ENCODE measurements around the gene UMAD1. TPM values are rescaled to one million over a fixed set of nuclear protein-coding genes. Genes with fewer than 3 reads are reported as not detected.

The UMAD1 gene
- total and polyA plus RNA-seq, 2 of the 13 experiments (the other 11 are each of a cell fraction or from before 2014, with no cell fraction given), result 16.8 to 17.6 TPM

GRCh38 chr7:7640221-7641128 is at the start of gene UMAD1 (continued):
- no peak; the same call in 1 of the 2 replicates for TF ChIP-seq ZNF350 (CRISPR knock-in tag; IDR thresholded peaks at IDR 0.05; ENCODE audit: borderline replicate concordance, low read depth)
- no peak for TF ChIP-seq NFE2L2 (IDR thresholded peaks at IDR 0.05; ENCODE audit: low read length)
- TF ChIP-seq SMYD3 (CRISPR knock-in tag; IDR thresholded peaks at IDR 0.05), result peak; percentile 95
- peak; percentile 94 for TF ChIP-seq E2F5 (CRISPR knock-in tag; conservative IDR thresholded peaks at IDR 0.05)
- peak; percentile 84; the same call in 1 of the 2 replicates for TF ChIP-seq ZXDC (CRISPR knock-in tag; IDR thresholded peaks at IDR 0.05)
- TF ChIP-seq ZNF501 (CRISPR knock-in tag; IDR thresholded peaks at IDR 0.05), result peak; percentile 65; the same call in 1 of the 2 replicates
- peak; percentile 89 for TF ChIP-seq GATAD1 (CRISPR knock-in tag; IDR thresholded peaks at IDR 0.05)
- TF ChIP-seq ZNF18 (CRISPR knock-in tag; IDR thresholded peaks at IDR 0.05; ENCODE audit: insufficient replicate concordance), result peak; percentile 62
- TF ChIP-seq ZFP91 (CRISPR knock-in tag; IDR thresholded peaks at IDR 0.05; ENCODE audit: borderline replicate concordance), result peak; percentile 87
- peak; percentile 83 for TF ChIP-seq BATF2 (CRISPR knock-in tag; IDR thresholded peaks at IDR 0.05)
- peak; percentile 27; the same call in 1 of the 2 replicates for TF ChIP-seq NR2F2 (IDR thresholded peaks at IDR 0.05; ENCODE audit: borderline replicate concordance, low read depth)
- peak; percentile 66 for TF ChIP-seq MNT (IDR thresholded peaks at IDR 0.05)
- TF ChIP-seq HNRNPK (IDR thresholded peaks at IDR 0.05; ENCODE audit: low read depth, low read length, poor library complexity, severe bottlenecking), result no peak
- TF ChIP-seq TBX2 (CRISPR knock-in tag; IDR thresholded peaks at IDR 0.05; ENCODE audit: borderline replicate concordance), result peak; percentile 79
- no peak for TF ChIP-seq MZF1 (CRISPR knock-in tag; IDR thresholded peaks at IDR 0.05; ENCODE audit: borderline replicate concordance)
- peak; percentile 72 for TF ChIP-seq TMF1 (CRISPR knock-in tag; IDR thresholded peaks at IDR 0.05; ENCODE audit: low read depth)
- TF ChIP-seq PRPF4 (IDR thresholded peaks at IDR 0.05; ENCODE audit: low read depth, low read length, poor library complexity, severe bottlenecking), result no peak
- 0 out of 2 replicates have a peak, but pooled peaks have one; percentile 52 for TF ChIP-seq ZNF670 (CRISPR knock-in tag; IDR thresholded peaks at IDR 0.05; ENCODE audit: borderline replicate concordance)
